Stomach (tissue), 4 donors: ENCODE measurements around the gene GABBR2.

Source experiments
- CTCF ChIP-seq, 7 experiments: fragments of 450-650 bp in 4 of 7; fragments of 200-600 bp in 3 of 7; sonication (generic) in 3 of 7; IDR thresholded peaks; one replicate each; pipeline ENCODE4 v1.5.1; 2016 to 2019; ENCODE audit warnings: antibody characterized with exemption in 7 of 7, control low read depth in 2 of 7, mild to moderate bottlenecking in 1 of 7
- POLR2A ChIP-seq, 4 donors: fragments of 450-650 bp; IDR thresholded peaks; one replicate each; pipeline ENCODE4 v1.6.1; 2016; ENCODE audit warnings: antibody characterized with exemption in 4 of 4, control low read depth in 2 of 4, mild to moderate bottlenecking in 1 of 4, moderate library complexity in 1 of 4

GRCh38 chr9:98251551-98251950 is 457.2 kb downstream of the GABBR2 start:
- TF ChIP-seq CTCF (IDR thresholded peaks at IDR 0.05) (no peak), POLR2A (IDR thresholded peaks at IDR 0.05) (no peak)
